Ectodermal cell (in vitro differentiated cells): ENCODE results near the gene MRTFB.

Source experiments
- H3K27ac ChIP-seq: 2 replicates; pipeline ENCODE4 v1.7.0; 2013; ENCODE audit warnings: mild to moderate bottlenecking, low read depth, low read length; ENCODE audit not compliant: insufficient read depth, poor library complexity, severe bottlenecking
- H3K27me3 ChIP-seq: 2 replicates; pipeline ENCODE4 v1.7.0; 2013; ENCODE audit warnings: mild to moderate bottlenecking, low read length; ENCODE audit not compliant: insufficient read depth, control insufficient read depth, poor library complexity, severe bottlenecking
- H3K36me3 ChIP-seq: one replicate; pipeline ENCODE4 v1.7.0; 2013; ENCODE audit warnings: low read length; ENCODE audit not compliant: control insufficient read depth, insufficient read depth
- H3K4me1 ChIP-seq: one replicate; pipeline ENCODE4 v1.7.0; 2013; ENCODE audit warnings: low read length; ENCODE audit not compliant: control insufficient read depth, insufficient read depth
- H3K4me3 ChIP-seq: 2 replicates; pipeline ENCODE4 v1.7.0; 2013; ENCODE audit warnings: low read depth, low read length, control low read depth; ENCODE audit not compliant: insufficient read depth
- H3K9me3 ChIP-seq: 2 replicates; pipeline ENCODE4 v1.7.0; 2013; ENCODE audit warnings: mild to moderate bottlenecking, low read length, moderate library complexity; ENCODE audit not compliant: control insufficient read depth
- WGBS, 2 experiments: methylation state at CpG; one replicate each; pipeline ENCODE4 v1.1.7; 2013; ENCODE audit warnings: missing lambda C conversion rate in 2 of 2; 5-methylcytosine and 5-hydroxymethylcytosine counted together

The MRTFB gene

DNA sequence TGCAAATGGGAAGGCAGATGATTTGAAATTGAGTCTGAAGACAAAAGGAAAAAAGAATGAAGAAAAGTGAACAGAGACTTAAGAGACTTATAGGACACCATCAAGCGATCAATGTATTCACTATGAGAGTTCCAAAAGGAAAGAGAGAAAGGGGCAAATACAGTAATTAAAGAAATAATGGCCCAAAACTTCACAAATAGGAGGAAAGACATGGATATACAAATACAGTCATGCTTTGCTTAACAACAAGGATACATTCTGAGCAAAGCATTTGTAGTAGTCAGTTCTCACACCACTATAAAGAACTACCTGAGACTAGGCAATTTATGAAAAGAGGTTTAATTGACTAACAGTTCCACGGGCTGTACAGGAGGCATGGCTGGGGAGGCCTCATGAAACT, 152.5 kb downstream of the MRTFB start:
- WGBS, 2 experiments, result 91 to 96% methylated on average over 2 of the region's 2 CpGs

GRCh38 chr16:14225457-14225856, 154.3 kb downstream of the MRTFB start:
- 97% methylated on average over 3 of the region's 3 CpGs for WGBS, 2 experiments
- no peak overlapping the region for H3K27ac ChIP-seq
- H3K36me3 ChIP-seq, result peaks cover 21% of the 10 kb centered on the region

More for the DNA sequence above, 152.5 kb downstream of the MRTFB start:
- Histone ChIP-seq H3K9me3 (no peaks in the 10 kb centered on the region), H3K36me3 (peaks cover 21% of the 10 kb centered on the region), H3K27ac (no peak overlapping the region), H3K4me1 (no peaks in the 10 kb centered on the region), H3K27me3 (no peaks in the 10 kb centered on the region), H3K4me3 (no peak overlapping the region)

GRCh38 chr16:14232106-14232864, 161.2 kb downstream of the MRTFB start:
- Histone ChIP-seq H3K4me3 (no peak overlapping the region), H3K9me3 (no peaks in the 10 kb centered on the region), H3K4me1 (no peaks in the 10 kb centered on the region), H3K27me3 (no peaks in the 10 kb centered on the region), H3K36me3 (peaks cover 2% of the 10 kb centered on the region), H3K27ac (no peak overlapping the region)
- 95% methylated on average over 9 of the region's 9 CpGs for WGBS, 2 experiments

More at GRCh38 chr16:14225457-14225856, 154.3 kb downstream of the MRTFB start:
- H3K27me3 ChIP-seq, result no peaks in the 10 kb centered on the region
- H3K9me3 ChIP-seq, result no peaks in the 10 kb centered on the region
- H3K4me1 ChIP-seq, result no peaks in the 10 kb centered on the region
- no peak overlapping the region for H3K4me3 ChIP-seq

GRCh38 chr16:14236401-14236800, 165.3 kb downstream of the MRTFB start:
- H3K27ac ChIP-seq, result no peak overlapping the region
- H3K9me3 ChIP-seq, result no peaks in the 10 kb centered on the region
- no peaks in the 10 kb centered on the region for H3K4me1 ChIP-seq
- peaks cover 25% of the 10 kb centered on the region for H3K36me3 ChIP-seq
- H3K4me3 ChIP-seq, result no peak overlapping the region
- no peaks in the 10 kb centered on the region for H3K27me3 ChIP-seq
- 94 to 95% methylated on average over 5 of the region's 5 CpGs for WGBS, 2 experiments

DNA sequence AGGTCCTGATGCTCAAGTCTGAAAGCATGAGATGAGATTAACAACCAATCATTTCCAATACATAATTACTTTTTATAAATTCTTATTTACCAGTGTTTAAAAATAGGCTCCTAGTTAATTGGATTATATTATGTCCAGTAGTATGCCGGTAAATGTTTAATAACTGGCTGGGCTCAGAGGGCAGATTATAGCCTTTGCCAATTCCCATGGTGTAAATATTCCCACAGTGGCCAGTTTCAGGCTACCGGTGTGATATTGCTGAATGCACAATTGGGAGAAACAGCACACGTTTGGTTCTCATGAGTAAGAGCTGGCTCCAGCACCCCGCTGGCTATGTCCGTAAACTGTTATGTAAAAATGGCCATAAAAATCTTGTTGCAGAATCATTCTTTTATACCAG, 167.6 kb downstream of the MRTFB start:
- H3K36me3 ChIP-seq, result peaks cover 25% of the 10 kb centered on the region
- no peak overlapping the region for H3K27ac ChIP-seq
- H3K27me3 ChIP-seq, result no peaks in the 10 kb centered on the region
- no peaks in the 10 kb centered on the region for H3K9me3 ChIP-seq
- 94 to 96% methylated on average over 5 of the region's 5 CpGs for WGBS, 2 experiments
- H3K4me1 ChIP-seq, result no peaks in the 10 kb centered on the region
- no peak overlapping the region for H3K4me3 ChIP-seq

- Histone ChIP-seq H3K27ac (no peak overlapping the region), H3K36me3 (peaks cover 26% of the 10 kb centered on the region)
Measured at GRCh38 chr16:14239791-14240190, 168.7 kb downstream of the MRTFB start.

GRCh38 chr16:14240219-14240843, 169.2 kb downstream of the MRTFB start:
- no peaks in the 10 kb centered on the region for H3K27me3 ChIP-seq
- H3K36me3 ChIP-seq, result peaks cover 25% of the 10 kb centered on the region
- no peaks in the 10 kb centered on the region for H3K9me3 ChIP-seq
- no peaks in the 10 kb centered on the region for H3K4me1 ChIP-seq
- no peak overlapping the region for H3K4me3 ChIP-seq
- H3K27ac ChIP-seq, result no peak overlapping the region
- WGBS, 2 experiments, result 94 to 95% methylated on average over 10 of the region's 10 CpGs

More at GRCh38 chr16:14239791-14240190, 168.7 kb downstream of the MRTFB start:
- Histone ChIP-seq H3K27me3 (no peaks in the 10 kb centered on the region), H3K4me3 (no peak overlapping the region), H3K9me3 (no peaks in the 10 kb centered on the region), H3K4me1 (no peaks in the 10 kb centered on the region)
- WGBS, 2 experiments, result 94 to 96% methylated on average over 6 of the region's 6 CpGs

GRCh38 chr16:14240964-14241363, 169.8 kb downstream of the MRTFB start:
- Histone ChIP-seq H3K36me3 (peaks cover 27% of the 10 kb centered on the region), H3K27me3 (no peaks in the 10 kb centered on the region), H3K9me3 (no peaks in the 10 kb centered on the region), H3K4me3 (no peak overlapping the region), H3K27ac (no peak overlapping the region), H3K4me1 (no peaks in the 10 kb centered on the region)
- WGBS, 2 experiments, result 89 to 91% methylated on average over 6 to 7 of the region's 7 CpGs

DNA sequence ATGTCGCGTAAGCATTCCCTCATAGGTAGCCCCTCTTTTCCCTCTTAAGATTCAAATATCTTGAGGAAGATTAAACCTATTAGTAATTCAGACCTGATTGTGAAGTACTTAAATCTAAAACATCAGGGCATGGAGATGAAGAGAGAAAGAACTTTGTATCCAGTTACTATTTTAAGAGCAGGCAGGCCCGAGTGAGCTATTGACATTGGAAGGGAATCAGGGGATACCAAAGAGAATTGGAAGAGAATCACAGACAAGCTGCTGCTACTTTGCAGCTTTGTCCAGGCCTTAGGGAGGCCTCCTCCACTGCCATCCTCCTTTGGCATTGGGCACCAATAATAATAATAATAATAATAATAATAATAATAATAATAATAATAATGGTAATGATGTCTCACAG, 170.5 kb downstream of the MRTFB start:
- Histone ChIP-seq H3K36me3 (peaks cover 34% of the 10 kb centered on the region), H3K4me1 (no peaks in the 10 kb centered on the region), H3K9me3 (no peaks in the 10 kb centered on the region), H3K4me3 (no peak overlapping the region), H3K27ac (no peak overlapping the region), H3K27me3 (no peaks in the 10 kb centered on the region)
- WGBS, 2 experiments, result 96 to 97% methylated on average over 3 of the region's 3 CpGs

GRCh38 chr16:14242769-14243168, 171.7 kb downstream of the MRTFB start:
- Histone ChIP-seq H3K4me1 (no peaks in the 10 kb centered on the region), H3K4me3 (no peak overlapping the region), H3K36me3 (peaks cover 40% of the 10 kb centered on the region), H3K27ac (no peak overlapping the region), H3K27me3 (no peaks in the 10 kb centered on the region), H3K9me3 (no peaks in the 10 kb centered on the region)
- 97 to 98% methylated on average over 3 of the region's 3 CpGs for WGBS, 2 experiments
